H9 (cell line): ENCODE measurements around the gene WDR12. TPM values are rescaled to one million over a fixed set of nuclear protein-coding genes. Genes with fewer than 3 reads are reported as not detected.

ENCODE experiments used
- DNase-seq: peaks from one replicate; pipeline ENCODE4 v3.0.0-alpha.2; 2017
- H2AFZ ChIP-seq: one replicate; pipeline ENCODE4 v1.6.1; 2013; ENCODE audit warnings: mild to moderate bottlenecking, low read length, control low read depth, moderate library complexity
- H2AK5ac ChIP-seq: 2 replicates; pipeline ENCODE4 v1.6.1; 2013; ENCODE audit warnings: low read length, control low read depth, mixed read lengths; ENCODE audit not compliant: insufficient read length
- H2BK120ac ChIP-seq: one replicate; pipeline ENCODE4 v1.6.1; 2013; ENCODE audit warnings: low read depth, mild to moderate bottlenecking, low read length, control low read depth, inconsistent platforms; ENCODE audit not compliant: poor library complexity, severe bottlenecking
- H2BK12ac ChIP-seq: 2 replicates; pipeline ENCODE4 v1.6.1; 2013; ENCODE audit warnings: low read length, control low read depth, mixed read lengths, low read depth; ENCODE audit not compliant: insufficient read length
- H2BK15ac ChIP-seq: 2 replicates; pipeline ENCODE4 v1.6.1; 2013; ENCODE audit warnings: low read depth, low read length, control low read depth
- H2BK20ac ChIP-seq: one replicate; pipeline ENCODE4 v1.6.1; 2013; ENCODE audit warnings: low read depth, mild to moderate bottlenecking, low read length, control low read depth, inconsistent platforms; ENCODE audit not compliant: poor library complexity, severe bottlenecking
- H2BK5ac ChIP-seq: 2 replicates; pipeline ENCODE4 v1.6.1; 2013; ENCODE audit warnings: low read length, control low read depth, mixed read lengths; ENCODE audit not compliant: insufficient read length
- H3K14ac ChIP-seq: 2 replicates; pipeline ENCODE4 v1.6.1; 2013; ENCODE audit warnings: low read length, control low read depth; ENCODE audit not compliant: insufficient read depth
- H3K18ac ChIP-seq: 2 replicates; pipeline ENCODE4 v1.6.1; 2013; ENCODE audit warnings: low read depth, mild to moderate bottlenecking, mixed read lengths, low read length, control low read depth; ENCODE audit not compliant: insufficient read length
- H3K23ac ChIP-seq: 2 replicates; pipeline ENCODE4 v1.6.1; 2013; ENCODE audit warnings: low read length, control low read depth, mixed read lengths, low read depth; ENCODE audit not compliant: insufficient read length
- H3K23me2 ChIP-seq: 2 replicates; pipeline ENCODE4 v1.6.1; 2013; ENCODE audit warnings: low read depth, mild to moderate bottlenecking, mixed read lengths, low read length, control low read depth; ENCODE audit not compliant: insufficient read length, poor library complexity, severe bottlenecking
- H3K27ac ChIP-seq: 2 replicates; pipeline ENCODE4 v1.5.1; 2013; ENCODE audit warnings: low read length, control low read depth, mixed read lengths, low read depth; ENCODE audit not compliant: insufficient read length
- H3K27me3 ChIP-seq: 2 replicates; pipeline ENCODE4 v1.6.1; 2013; ENCODE audit warnings: low read length, control low read depth, inconsistent platforms; ENCODE audit not compliant: insufficient read depth
- H3K4ac ChIP-seq: 2 replicates; pipeline ENCODE4 v1.6.1; 2013; ENCODE audit warnings: low read depth, mild to moderate bottlenecking, control low read depth, inconsistent platforms, low read length, moderate library complexity
- H3K4me1 ChIP-seq: 2 replicates; pipeline ENCODE4 v1.6.1; 2013; ENCODE audit warnings: low read length, control low read depth, inconsistent platforms; ENCODE audit not compliant: insufficient read depth
- H3K4me2 ChIP-seq: 2 replicates; pipeline ENCODE4 v1.6.1; 2013; ENCODE audit warnings: low read length, control low read depth, mixed read lengths; ENCODE audit not compliant: insufficient read length, insufficient read depth
- H3K56ac ChIP-seq: 2 replicates; pipeline ENCODE4 v1.6.1; 2013; ENCODE audit warnings: low read depth, mild to moderate bottlenecking, mixed read lengths, low read length, control low read depth; ENCODE audit not compliant: insufficient read length
- H3K79me1 ChIP-seq: 2 replicates; pipeline ENCODE4 v1.6.1; 2013; ENCODE audit warnings: low read depth, mild to moderate bottlenecking, moderate library complexity, low read length, control low read depth, inconsistent platforms; ENCODE audit not compliant: insufficient read depth, poor library complexity, severe bottlenecking
- H3K79me2 ChIP-seq: 2 replicates; pipeline ENCODE4 v1.6.1; 2013; ENCODE audit warnings: low read length, control low read depth, inconsistent platforms; ENCODE audit not compliant: insufficient read depth
- H3K9ac ChIP-seq: 2 replicates; pipeline ENCODE4 v1.6.1; 2013; ENCODE audit warnings: low read length, control low read depth, mixed read lengths; ENCODE audit not compliant: insufficient read length; ENCODE audit errors: extremely low read depth
- H3K9me3 ChIP-seq: one replicate; pipeline ENCODE4 v1.6.1; 2013; ENCODE audit warnings: low read depth, low read length, inconsistent platforms; ENCODE audit not compliant: control insufficient read depth
- H3T11ph ChIP-seq: one replicate; pipeline ENCODE4 v1.6.1; 2013; ENCODE audit warnings: mild to moderate bottlenecking, low read length, control low read depth, inconsistent platforms
- H4K20me1 ChIP-seq: one replicate; pipeline ENCODE4 v1.6.1; 2013; ENCODE audit not compliant: control insufficient read depth, insufficient read length, insufficient read depth
- H4K5ac ChIP-seq: 2 replicates; pipeline ENCODE4 v1.6.1; 2013; ENCODE audit warnings: low read depth, mild to moderate bottlenecking, mixed read lengths, low read length, control low read depth; ENCODE audit not compliant: insufficient read length
- H4K8ac ChIP-seq: replicated peaks from 2 replicates; pipeline ENCODE4 v1.6.1; 2013; ENCODE audit warnings: low read length, control low read depth, mixed read lengths, low read depth; ENCODE audit not compliant: insufficient read length
- H4K91ac ChIP-seq: 2 replicates; pipeline ENCODE4 v1.6.1; 2013; ENCODE audit warnings: low read depth, mild to moderate bottlenecking, moderate library complexity, mixed read lengths, low read length, control low read depth; ENCODE audit not compliant: insufficient read length
- H3K27ac Mint-ChIP-seq, 3 experiments: 2 replicates in 2 of 3; 3 replicates in 1 of 3; pipeline ENCODE4 v1.8.0; 2020 to 2021; ENCODE audit warnings: mixed read lengths in 3 of 3, mild to moderate bottlenecking in 1 of 3, moderate library complexity in 1 of 3
- H3K27me3 Mint-ChIP-seq: 2 replicates; pipeline ENCODE4 v1.8.0; 2021; ENCODE audit warnings: low read depth, mild to moderate bottlenecking, moderate library complexity, mixed read lengths
- H3K36me3 Mint-ChIP-seq, 3 experiments: 2 replicates in 2 of 3; 3 replicates in 1 of 3; pipeline ENCODE4 v1.8.0; 2020 to 2021; ENCODE audit warnings: low read depth in 3 of 3, mixed read lengths in 3 of 3; ENCODE audit not compliant: insufficient read depth in 1 of 3
- H3K4me1 Mint-ChIP-seq, 2 experiments: 2 replicates each; pipeline ENCODE4 v1.8.0; 2020; ENCODE audit warnings: mixed read lengths in 2 of 2
- H3K4me3 Mint-ChIP-seq, 2 experiments: 2 replicates in 1 of 2; 3 replicates in 1 of 2; pipeline ENCODE4 v1.8.0; 2020 to 2021; ENCODE audit warnings: mild to moderate bottlenecking in 2 of 2, mixed read lengths in 2 of 2, moderate library complexity in 1 of 2
- H3K9me3 Mint-ChIP-seq, 2 experiments: 2 replicates in 1 of 2; 3 replicates in 1 of 2; pipeline ENCODE4 v1.8.0; 2020; ENCODE audit warnings: mild to moderate bottlenecking in 2 of 2, mixed read lengths in 2 of 2, moderate library complexity in 1 of 2
- CTCF ChIP-seq: fragments of 200-600 bp; sonication (generic); conservative IDR thresholded peaks from 3 replicates; pipeline ENCODE4 v1.8.0; 2021; ENCODE audit warnings: antibody characterized with exemption, mild to moderate bottlenecking
- WGBS: extraction: QIAGEN DNeasy Blood & Tissue Kit; methylation state at CpG from one replicate; pipeline ENCODE4 v1.1.7; 2013; ENCODE audit warnings: missing lambda C conversion rate, low lambda C conversion rate, mixed read lengths; ENCODE audit not compliant: insufficient read length; ENCODE audit errors: extremely low coverage; 5-methylcytosine and 5-hydroxymethylcytosine counted together
- total RNA-seq: library from RNA; stranded (reverse); gene quantifications from 2 replicates; pipeline ENCODE4 v1.2.1, GENCODE V29; 2021

The WDR12 gene
- total RNA-seq, 1 experiment from 2014 or later, result 129 TPM

DNA sequence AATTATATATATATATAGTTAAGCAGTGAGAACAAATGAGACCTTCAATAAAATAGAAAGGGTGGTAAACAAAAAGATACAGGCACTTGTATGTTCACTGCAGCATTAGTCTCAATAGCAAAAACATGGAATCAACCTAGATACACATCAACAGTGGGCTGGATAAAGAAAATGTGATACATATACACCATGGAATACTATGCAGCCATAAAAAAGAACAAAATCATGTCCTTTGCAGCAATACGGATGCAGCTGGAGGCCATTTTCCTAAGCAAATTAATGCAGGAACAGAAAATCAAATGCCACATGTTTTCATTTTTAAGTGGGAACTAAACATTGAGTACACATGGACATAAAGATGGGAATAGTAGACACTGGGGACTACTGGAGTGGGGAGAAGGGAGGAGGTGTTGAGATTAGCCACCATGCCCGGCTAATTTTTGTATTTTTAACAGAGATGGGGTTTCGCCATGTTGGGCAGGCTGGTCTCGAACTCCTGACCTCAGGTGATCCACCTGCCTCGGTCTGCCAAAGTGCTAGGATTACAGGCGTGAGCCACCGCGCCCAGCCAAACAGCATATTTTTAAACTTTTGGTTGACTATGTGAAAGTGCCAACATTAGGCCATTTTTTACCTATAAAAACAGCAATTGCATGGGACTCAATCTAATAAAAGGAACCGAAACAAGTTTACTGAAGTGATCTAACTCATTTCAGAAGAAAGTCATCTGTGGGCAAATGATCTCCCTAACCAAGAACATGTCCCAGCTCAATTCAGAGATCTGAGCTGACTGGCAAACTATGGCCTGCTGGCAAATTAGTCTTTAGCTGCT is 63.6 kb downstream of the WDR12 start:
- H3K27ac Mint-ChIP-seq, result no peak overlapping the region
- Histone ChIP-seq H2BK5ac (no peak overlapping the region), H4K8ac (no peak overlapping the region), H3K4me2 (no peak overlapping the region), H3K14ac (no peak overlapping the region), H2BK15ac (no peak overlapping the region), H4K91ac (no peak overlapping the region), H3K4me1 (no peaks in the 10 kb centered on the region), H4K20me1 (no peaks in the 10 kb centered on the region), H3K79me2 (no peaks in the 10 kb centered on the region), H3K79me1 (no peaks in the 10 kb centered on the region), H3T11ph (no peak overlapping the region), H2AK5ac (no peak overlapping the region), H2AFZ (no peak overlapping the region), H3K27me3 (no peaks in the 10 kb centered on the region), H2BK20ac (no peak overlapping the region), H3K56ac (no peak overlapping the region), H3K4ac (no peak overlapping the region), H3K23me2 (no peaks in the 10 kb centered on the region), H3K18ac (no peak overlapping the region), H3K27ac (no peak overlapping the region), H4K5ac (no peak overlapping the region), H2BK120ac (no peak overlapping the region), H3K9ac (no peak overlapping the region), H3K9me3 (no peaks in the 10 kb centered on the region), H2BK12ac (no peak overlapping the region), H3K23ac (no peak overlapping the region)
- H3K9me3 Mint-ChIP-seq, result peaks cover 0 to 3% of the 10 kb centered on the region in 2 experiments; a peak in 2 of 5 replicates
- H3K4me1 Mint-ChIP-seq, result peaks cover 4% of the 10 kb centered on the region in 2 experiments; a peak in 1 of 4 replicates
- H3K4me3 Mint-ChIP-seq, result no peak overlapping the region
- no peaks in the 10 kb centered on the region; a peak in 1 of 7 replicates for H3K36me3 Mint-ChIP-seq
- no peak for DNase-seq
- no peaks in the 10 kb centered on the region for H3K27me3 Mint-ChIP-seq
- WGBS, result no CpG with 5 or more reads among the region's 9 CpGs
- TF ChIP-seq CTCF, result no peak
